ENCODE data around the gene PLEKHA7.

DNA sequence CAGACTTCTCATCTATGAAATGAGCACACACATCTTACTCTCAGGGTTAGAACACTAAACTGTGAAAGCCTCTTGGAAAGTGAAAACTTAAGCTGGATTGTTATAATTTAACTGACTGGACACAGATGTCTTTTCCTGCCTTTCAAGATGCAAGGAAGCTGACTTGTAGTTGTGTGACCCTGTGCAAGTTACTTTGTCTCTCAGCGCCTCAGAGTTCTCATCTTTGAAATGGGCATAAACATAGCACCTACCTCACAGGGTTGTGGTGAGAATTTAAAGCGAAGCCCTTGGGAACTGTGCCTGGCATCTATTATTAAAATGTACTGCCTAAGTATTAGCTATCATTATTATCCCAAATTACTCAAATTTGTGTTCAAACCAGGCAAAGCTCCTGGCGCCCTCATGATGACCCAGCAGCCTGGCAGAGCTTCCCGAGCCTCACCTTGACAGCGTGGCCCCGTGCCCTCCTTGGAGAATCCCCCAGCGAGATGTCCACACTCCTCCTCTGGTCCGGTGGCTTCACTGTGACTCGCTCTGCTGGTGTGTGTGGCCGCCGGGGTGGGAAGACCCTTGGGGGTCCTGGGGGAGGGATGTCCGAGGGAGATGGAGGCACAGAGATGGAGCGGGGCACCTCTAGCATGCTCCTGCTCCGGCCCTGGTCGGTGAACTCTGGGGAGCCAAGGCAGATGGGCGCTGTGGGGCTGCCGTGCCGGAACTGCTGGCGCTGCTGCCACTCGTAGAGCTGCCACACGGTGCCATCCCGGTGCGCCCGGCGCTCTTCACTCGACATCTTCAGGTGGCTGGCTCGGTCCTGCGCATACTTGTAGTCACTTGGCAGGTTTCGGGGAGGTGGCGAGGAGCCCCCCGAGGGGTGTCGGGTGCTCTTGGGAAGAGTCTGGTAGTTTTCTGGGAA is 197.6 kb downstream of the PLEKHA7 start:
- TF ChIP-seq, protein P1, sequence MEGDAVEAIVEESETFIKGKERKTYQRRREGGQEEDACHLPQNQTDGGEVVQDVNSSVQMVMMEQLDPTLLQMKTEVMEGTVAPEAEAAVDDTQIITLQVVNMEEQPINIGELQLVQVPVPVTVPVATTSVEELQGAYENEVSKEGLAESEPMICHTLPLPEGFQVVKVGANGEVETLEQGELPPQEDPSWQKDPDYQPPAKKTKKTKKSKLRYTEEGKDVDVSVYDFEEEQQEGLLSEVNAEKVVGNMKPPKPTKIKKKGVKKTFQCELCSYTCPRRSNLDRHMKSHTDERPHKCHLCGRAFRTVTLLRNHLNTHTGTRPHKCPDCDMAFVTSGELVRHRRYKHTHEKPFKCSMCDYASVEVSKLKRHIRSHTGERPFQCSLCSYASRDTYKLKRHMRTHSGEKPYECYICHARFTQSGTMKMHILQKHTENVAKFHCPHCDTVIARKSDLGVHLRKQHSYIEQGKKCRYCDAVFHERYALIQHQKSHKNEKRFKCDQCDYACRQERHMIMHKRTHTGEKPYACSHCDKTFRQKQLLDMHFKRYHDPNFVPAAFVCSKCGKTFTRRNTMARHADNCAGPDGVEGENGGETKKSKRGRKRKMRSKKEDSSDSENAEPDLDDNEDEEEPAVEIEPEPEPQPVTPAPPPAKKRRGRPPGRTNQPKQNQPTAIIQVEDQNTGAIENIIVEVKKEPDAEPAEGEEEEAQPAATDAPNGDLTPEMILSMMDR (conservative IDR thresholded peaks at IDR 0.05), result no peak
- TF ChIP-seq ZFX (IDR thresholded peaks at IDR 0.05), result no peak
